B cell (primary cell): ENCODE data around the gene THRB. TPM values are rescaled to one million over a fixed set of nuclear protein-coding genes. Genes with fewer than 3 reads are reported as not detected.

Source experiments
- ATAC-seq: fragments of 200-7000 bp; cut with Tn5 transposase; one replicate; pipeline ENCODE4 v1.10.0; 2021; ENCODE audit warnings: low read depth, mild to moderate bottlenecking, moderate number of reproducible peaks, moderate library complexity
- CTCF ChIA-PET: fragments of 350-600 bp; sonication (Branson Sonifier 250); formaldehyde crosslinking; loops from one replicate; lab custom pipeline; 2021; ENCODE audit warnings: antibody characterized with exemption, inconsistent platforms; lab: Charles Lee
- POLR2A ChIA-PET: fragments of 350-600 bp; sonication (Branson Sonifier 250); formaldehyde crosslinking; loops from one replicate; lab custom pipeline; 2021; ENCODE audit warnings: antibody characterized with exemption; lab: Charles Lee
- DNase-seq: peaks from one replicate; pipeline ENCODE4 v3.0.0; 2013
- H2AFZ ChIP-seq: 2 replicates; pipeline ENCODE4 v1.6.1; 2012; ENCODE audit warnings: mild to moderate bottlenecking, low read depth, low read length; ENCODE audit not compliant: insufficient read depth, poor library complexity, severe bottlenecking
- H3K27ac ChIP-seq, 2 donors: 1 replicate in 1 of 2; 2 replicates in 1 of 2; pipeline ENCODE4 v1.5.1; 2012 to 2013; ENCODE audit warnings: low read length in 2 of 2, mild to moderate bottlenecking in 2 of 2, moderate library complexity in 1 of 2
- H3K27me3 ChIP-seq, 4 experiments: fragments of 200-600 bp in 1 of 4; sonication (generic) in 1 of 4; replicated peaks in 1 of 4; 1 replicate in 2 of 4; 2 replicates in 2 of 4; pipeline versions ENCODE4 v1.6.1 to v1.7.0; 2013 to 2016; ENCODE audit warnings: low read length in 3 of 4, mild to moderate bottlenecking in 2 of 4, mixed read lengths in 1 of 4, moderate library complexity in 1 of 4; ENCODE audit not compliant: insufficient read depth in 4 of 4, control insufficient read depth in 3 of 4; ENCODE audit errors: control extremely low read depth in 1 of 4
- H3K36me3 ChIP-seq, 2 experiments: replicated peaks in 1 of 2; 1 replicate in 1 of 2; 2 replicates in 1 of 2; pipeline versions ENCODE4 v1.6.1 to v1.7.1; 2013; ENCODE audit warnings: low read length in 1 of 2; ENCODE audit not compliant: insufficient read depth in 2 of 2, control insufficient read depth in 1 of 2; ENCODE audit errors: control extremely low read depth in 1 of 2, extremely low read depth in 1 of 2
- H3K4me1 ChIP-seq, 2 donors: fragments of 200-600 bp in 1 of 2; sonication (generic) in 1 of 2; 1 replicate in 1 of 2; 2 replicates in 1 of 2; pipeline versions ENCODE4 v1.5.1 to v1.6.1; 2013 to 2017; ENCODE audit warnings: low read length in 2 of 2; ENCODE audit not compliant: control insufficient read depth in 2 of 2, insufficient read depth in 2 of 2
- H3K4me2 ChIP-seq: replicated peaks from 2 replicates; pipeline ENCODE3; 2012; ENCODE audit warnings: mild to moderate bottlenecking, low read depth, low read length; ENCODE audit not compliant: poor library complexity, severe bottlenecking
- H3K4me3 ChIP-seq, 5 experiments: fragments of 200-600 bp in 1 of 5; sonication (generic) in 1 of 5; 1 replicate in 3 of 5; 2 replicates in 2 of 5; pipeline versions ENCODE4 v1.5.1 to v1.7.0; 2011 to 2016; ENCODE audit warnings: low read length in 4 of 5, mild to moderate bottlenecking in 4 of 5, low read depth in 2 of 5, control low read depth in 1 of 5, moderate library complexity in 1 of 5; ENCODE audit not compliant: insufficient read depth in 1 of 5; ENCODE audit errors: control extremely low read depth in 1 of 5, extremely low read depth in 1 of 5
- H3K79me2 ChIP-seq: fragments of 200-600 bp; sonication (generic); one replicate; pipeline ENCODE4 v1.6.0; 2016; ENCODE audit warnings: low read length; ENCODE audit not compliant: control insufficient read depth, insufficient read depth
- H3K9ac ChIP-seq: fragments of 200-600 bp; sonication (generic); 2 replicates; pipeline ENCODE4 v1.6.1; 2017; ENCODE audit warnings: mild to moderate bottlenecking, low read length, moderate library complexity
- H3K9me3 ChIP-seq, 3 donors: one replicate each; pipeline versions ENCODE4 v1.6.1 to v1.7.1; 2013; ENCODE audit warnings: low read length in 2 of 3; ENCODE audit not compliant: control insufficient read depth in 2 of 3, insufficient read depth in 1 of 3; ENCODE audit errors: control extremely low read depth in 1 of 3
- H4K20me1 ChIP-seq: 2 replicates; pipeline ENCODE4 v1.6.0; 2012; ENCODE audit warnings: mild to moderate bottlenecking, low read length; ENCODE audit not compliant: insufficient read depth, control insufficient read depth, poor library complexity, severe bottlenecking
- H3K27ac Mint-ChIP-seq: one replicate; pipeline ENCODE4 v1.8.0; 2021; ENCODE audit warnings: mixed read lengths
- H3K27me3 Mint-ChIP-seq: one replicate; pipeline ENCODE4 v1.8.0; 2021; ENCODE audit warnings: mixed read lengths
- H3K4me1 Mint-ChIP-seq: one replicate; pipeline ENCODE4 v1.8.0; 2021; ENCODE audit warnings: mixed read lengths
- H3K4me3 Mint-ChIP-seq: one replicate; pipeline ENCODE4 v1.8.0; 2021; ENCODE audit warnings: mixed read lengths
- H3K9me3 Mint-ChIP-seq: one replicate; pipeline ENCODE4 v1.8.0; 2022; ENCODE audit warnings: mixed read lengths; ENCODE audit not compliant: insufficient read depth
- CTCF ChIP-seq: fragments of 200-600 bp; IDR thresholded peaks from one replicate; pipeline ENCODE4 v1.8.0; 2022; ENCODE audit warnings: antibody characterized with exemption, mild to moderate bottlenecking
- EZH2 ChIP-seq: IDR thresholded peaks from 2 replicates; pipeline ENCODE4 v1.6.1; 2012; ENCODE audit warnings: borderline replicate concordance, low read depth, mild to moderate bottlenecking, moderate library complexity, low read length; ENCODE audit not compliant: insufficient read depth, poor library complexity, severe bottlenecking
- WGBS: methylation state at CpG from one replicate; pipeline ENCODE4 v1.1.5; 2013; ENCODE audit warnings: missing lambda C conversion rate; ENCODE audit not compliant: insufficient coverage; 5-methylcytosine and 5-hydroxymethylcytosine counted together
- intact Hi-C: fragments of 100-400 bp; cut with micrococcal nuclease; formaldehyde crosslinking; loops from one replicate; pipeline ENCODE4 v1.10.0; 2022
- polyA plus RNA-seq: library from polyadenylated mRNA; depleted of rRNA; stranded (reverse); fragments of >200 nt; gene quantifications from 2 replicates; pipeline ENCODE4 v1.2.3, GENCODE V29; 2012
- total RNA-seq, 2 donors: library from RNA; stranded (reverse); fragments of 120-200 nt in 1 of 2; gene quantifications; 1 replicate in 1 of 2; 2 replicates in 1 of 2; pipeline versions ENCODE4 v1.2.3 to v1.2.4, GENCODE V29; 2013 to 2022

The THRB gene
- total and polyA plus RNA-seq, 2 donors (not counting 1 experiment from before 2014, with no cell fraction given): 0.86 to 1.8 TPM

- intact Hi-C loops: loop anchor here (2.0 kb wide), 1 partner anchor 17 kb away; no protein-coding TSS in a partner anchor
- ATAC-seq: no peak
- H3K4me3 Mint-ChIP-seq: no peak overlapping the region
- Histone ChIP-seq H3K9me3 (no peaks in the 10 kb centered on the region), H3K27me3 (peaks cover 0 to 23% (median 11%) of the 10 kb centered on the region in 4 experiments), H3K36me3 (no peaks in the 10 kb centered on the region), H3K4me2 (no peak overlapping the region), H3K9ac (no peak overlapping the region), H3K4me3 (no peak overlapping the region), H2AFZ (no peak overlapping the region), H3K79me2 (no peaks in the 10 kb centered on the region), H4K20me1 (no peaks in the 10 kb centered on the region), H3K4me1 (peaks cover 21 to 26% of the 10 kb centered on the region in 2 donors), H3K27ac (no peak overlapping the region)
- 100% methylated on average over 1 of the region's 3 CpGs for WGBS
- no peak for TF ChIP-seq CTCF
- no peaks in the 10 kb centered on the region for H3K9me3 Mint-ChIP-seq
- DNase-seq: no peak
- peaks cover 17% of the 10 kb centered on the region for H3K27me3 Mint-ChIP-seq
- H3K27ac Mint-ChIP-seq: no peak overlapping the region
- ChIA-PET CTCF (no interaction called here), POLR2A (no interaction called here)
- peaks cover 25% of the 10 kb centered on the region for H3K4me1 Mint-ChIP-seq
Measured at GRCh38 chr3:24523988-24524727, 29.5 kb upstream of the THRB start.

GRCh38 chr3:24523215-24523614 is 28.6 kb upstream of the THRB start:
- no peaks in the 10 kb centered on the region for H3K36me3 ChIP-seq
- CTCF ChIA-PET: no interaction called here
- H3K9me3 ChIP-seq: no peaks in the 10 kb centered on the region
- H3K79me2 ChIP-seq: no peaks in the 10 kb centered on the region
- no peak for DNase-seq
- ATAC-seq: no peak
- Mint-ChIP-seq H3K4me1 (peaks cover 28% of the 10 kb centered on the region), H3K9me3 (no peaks in the 10 kb centered on the region), H3K27me3 (peaks cover 23% of the 10 kb centered on the region), H3K27ac (no peak overlapping the region), H3K4me3 (no peak overlapping the region)
- no CpG with 5 or more reads among the region's 2 CpGs for WGBS
- POLR2A ChIA-PET: no interaction called here
- H3K27me3 ChIP-seq: peaks cover 0 to 28% (median 13%) of the 10 kb centered on the region in 4 experiments
- H3K4me2 ChIP-seq: no peak overlapping the region
- peaks cover 21 to 28% of the 10 kb centered on the region in 2 donors for H3K4me1 ChIP-seq
- no peak overlapping the region for H2AFZ ChIP-seq
- H3K27ac ChIP-seq: no peak overlapping the region
- H4K20me1 ChIP-seq: no peaks in the 10 kb centered on the region
- no peak overlapping the region for H3K9ac ChIP-seq
- H3K4me3 ChIP-seq: no peak overlapping the region
- TF ChIP-seq EZH2: no peak
- no peak for TF ChIP-seq CTCF
- intact Hi-C loops: loop anchor here (2.0 kb wide), 1 partner anchor 16 kb away; no protein-coding TSS in a partner anchor
